IPS-18c (cell line): ENCODE measurements around the gene LINGO1.

Experiments used
- H3K4me3 ChIP-seq: 2 replicates; pipeline ENCODE4 v1.7.0; 2013; ENCODE audit warnings: low read depth, mild to moderate bottlenecking, low read length, moderate library complexity; ENCODE audit not compliant: insufficient read depth
- H3K9me3 ChIP-seq: one replicate; pipeline ENCODE4 v1.6.1; 2013; ENCODE audit warnings: mild to moderate bottlenecking, low read length, moderate library complexity; ENCODE audit not compliant: control insufficient read depth, insufficient read depth

Gene LINGO1

GRCh38 chr15:77659350-77660321, 26.9 kb upstream of the LINGO1 start:
- H3K4me3 ChIP-seq: no peak overlapping the region

GRCh38 chr15:77658304-77658703, 25.6 kb upstream of the LINGO1 start:
- Histone ChIP-seq H3K9me3 (no peaks in the 10 kb centered on the region), H3K4me3 (no peak overlapping the region)

More at GRCh38 chr15:77659350-77660321, 26.9 kb upstream of the LINGO1 start:
- no peaks in the 10 kb centered on the region for H3K9me3 ChIP-seq

- H3K9me3 ChIP-seq: no peaks in the 10 kb centered on the region
- H3K4me3 ChIP-seq: no peak overlapping the region
Measured at GRCh38 chr15:77657634-77658238, 25.0 kb upstream of the LINGO1 start.

- H3K4me3 ChIP-seq: no peak overlapping the region
- H3K9me3 ChIP-seq: no peaks in the 10 kb centered on the region
Measured at GRCh38 chr15:77656294-77656693, 23.6 kb upstream of the LINGO1 start.

GRCh38 chr15:77654975-77655374, 22.3 kb upstream of the LINGO1 start:
- Histone ChIP-seq H3K9me3 (no peaks in the 10 kb centered on the region), H3K4me3 (no peak overlapping the region)

- Histone ChIP-seq H3K9me3 (no peaks in the 10 kb centered on the region), H3K4me3 (no peak overlapping the region)
Measured at GRCh38 chr15:77653832-77654480, 21.2 kb upstream of the LINGO1 start.

GRCh38 chr15:77650265-77650664, 17.6 kb upstream of the LINGO1 start:
- no peaks in the 10 kb centered on the region for H3K9me3 ChIP-seq
- no peak overlapping the region for H3K4me3 ChIP-seq

- Histone ChIP-seq H3K4me3 (no peak overlapping the region), H3K9me3 (no peaks in the 10 kb centered on the region)
Measured at GRCh38 chr15:77649610-77650009, 16.9 kb upstream of the LINGO1 start.

GRCh38 chr15:77649017-77649416, 16.3 kb upstream of the LINGO1 start:
- no peaks in the 10 kb centered on the region for H3K9me3 ChIP-seq
- no peak overlapping the region for H3K4me3 ChIP-seq

GRCh38 chr15:77647961-77648360, 15.2 kb upstream of the LINGO1 start:
- no peaks in the 10 kb centered on the region for H3K9me3 ChIP-seq
- no peak overlapping the region for H3K4me3 ChIP-seq

GRCh38 chr15:77646104-77646694, 13.5 kb upstream of the LINGO1 start:
- Histone ChIP-seq H3K4me3 (no peak overlapping the region; the same call in 1 of the 2 replicates), H3K9me3 (no peaks in the 10 kb centered on the region)

GRCh38 chr15:77645602-77646001, 12.9 kb upstream of the LINGO1 start:
- H3K9me3 ChIP-seq: no peaks in the 10 kb centered on the region
- no peak overlapping the region for H3K4me3 ChIP-seq

GRCh38 chr15:77644543-77645247, 12.0 kb upstream of the LINGO1 start:
- Histone ChIP-seq H3K9me3 (no peaks in the 10 kb centered on the region), H3K4me3 (no peak overlapping the region)

GRCh38 chr15:77643764-77644163, 11.1 kb upstream of the LINGO1 start:
- no peaks in the 10 kb centered on the region for H3K9me3 ChIP-seq
- no peak overlapping the region for H3K4me3 ChIP-seq

- Histone ChIP-seq H3K9me3 (no peaks in the 10 kb centered on the region), H3K4me3 (no peak overlapping the region)
Measured at GRCh38 chr15:77642793-77643430, 10.2 kb upstream of the LINGO1 start.

GRCh38 chr15:77641999-77642398, 9.3 kb upstream of the LINGO1 start:
- H3K9me3 ChIP-seq: no peaks in the 10 kb centered on the region
- no peak overlapping the region for H3K4me3 ChIP-seq
